GM18519 (cell line): ENCODE data around the gene WDR27.

ENCODE experiments used
- ATAC-seq: cut with Tn5 transposase; IDR thresholded peaks from one replicate; pipeline ENCODE4 v1.9.1; 2021; ENCODE audit warnings: mild to moderate bottlenecking, moderate library complexity; ENCODE audit not compliant: unreplicated experiment, low FRiP score

The WDR27 gene

GRCh38 chr6:169421586-169422264, 280.1 kb downstream of the WDR27 start:
- no peak for ATAC-seq

GRCh38 chr6:169420912-169421543, 280.8 kb downstream of the WDR27 start:
- ATAC-seq: no peak

DNA sequence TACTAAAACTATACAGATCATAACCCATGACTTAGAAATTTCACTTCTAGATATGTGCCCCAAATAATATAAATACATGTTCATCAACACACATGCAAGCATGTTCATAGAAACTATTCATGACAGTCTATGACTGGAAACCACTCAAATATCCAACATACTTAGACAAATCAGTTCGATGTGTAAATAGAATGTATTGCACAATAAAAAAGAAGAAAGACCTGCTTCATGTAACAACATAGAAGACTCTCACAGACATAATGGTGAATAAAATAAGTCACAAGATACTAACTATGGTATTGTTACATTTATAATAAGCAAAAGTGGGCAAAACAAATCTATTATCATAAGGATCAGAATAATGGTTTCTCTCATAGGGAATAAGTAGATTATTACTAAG, 284.7 kb downstream of the WDR27 start:
- no peak for ATAC-seq

DNA sequence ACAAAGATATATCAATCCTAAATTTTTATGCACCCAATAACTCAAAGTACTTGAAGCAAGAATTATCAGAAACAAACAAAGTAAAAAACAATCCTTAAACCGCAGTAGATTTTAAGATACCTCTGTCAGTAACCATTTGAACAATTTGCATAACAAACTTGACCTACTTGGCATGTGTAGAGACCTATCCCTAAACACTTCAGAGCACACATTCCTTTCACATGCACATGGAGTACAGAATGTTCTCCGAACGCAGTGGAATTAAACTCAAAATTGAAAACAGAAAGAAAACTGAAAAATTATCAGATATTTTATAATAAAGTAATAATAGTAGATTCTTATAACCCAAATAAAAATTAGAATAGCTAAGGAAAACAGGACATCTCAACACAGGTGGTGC, 285.6 kb downstream of the WDR27 start:
- ATAC-seq: no peak

DNA sequence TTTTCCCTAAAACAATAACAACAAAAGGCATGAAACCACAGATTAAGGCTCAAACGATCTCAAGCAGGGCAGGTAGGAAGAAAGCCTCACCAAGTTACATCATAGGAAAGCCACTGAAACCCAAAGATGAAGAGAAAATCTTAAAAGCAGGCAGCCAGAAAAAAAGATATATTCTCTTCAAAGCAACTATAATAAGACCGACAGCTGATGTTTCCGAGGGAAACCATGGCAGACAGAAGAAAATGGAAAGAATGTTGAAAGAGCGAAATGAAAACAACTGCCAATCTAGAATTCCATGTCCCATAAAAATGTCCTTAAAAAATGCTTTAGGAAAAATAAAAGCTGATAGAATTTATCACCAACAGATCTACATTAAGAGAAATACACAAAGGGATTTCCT, 286.6 kb downstream of the WDR27 start:
- no peak for ATAC-seq

- ATAC-seq: no peak
Measured at GRCh38 chr6:169411722-169412121, 290.1 kb downstream of the WDR27 start.

GRCh38 chr6:169411296-169411695, 290.5 kb downstream of the WDR27 start:
- ATAC-seq: no peak

DNA sequence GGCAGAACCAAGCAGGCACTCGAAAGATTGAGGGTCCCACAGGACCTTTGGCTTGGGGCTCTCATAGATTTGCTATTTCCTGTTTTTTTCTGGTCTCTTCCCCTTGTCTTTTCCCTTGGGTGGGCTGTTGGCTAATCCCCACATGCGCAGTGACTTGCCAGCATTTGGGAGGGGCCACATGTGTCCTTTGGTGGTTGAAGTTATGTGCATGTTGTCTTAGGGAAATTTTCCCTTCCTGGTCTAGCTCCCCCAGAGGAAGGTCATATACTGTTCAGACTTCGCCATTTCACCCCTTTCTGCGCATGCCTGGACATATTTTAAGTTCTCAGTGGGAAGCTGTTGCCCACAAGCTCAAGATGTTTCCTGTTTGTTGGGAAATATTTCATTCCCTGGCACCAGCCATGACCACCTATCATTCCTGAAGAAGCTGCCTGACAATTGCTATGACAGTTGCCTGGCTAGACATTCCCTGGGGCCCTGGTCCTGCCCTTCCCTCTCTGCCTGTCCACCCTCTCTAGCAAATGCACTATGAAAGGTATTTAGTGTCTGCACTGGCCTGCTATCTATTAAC, 292.0 kb downstream of the WDR27 start:
- no peak for ATAC-seq

DNA sequence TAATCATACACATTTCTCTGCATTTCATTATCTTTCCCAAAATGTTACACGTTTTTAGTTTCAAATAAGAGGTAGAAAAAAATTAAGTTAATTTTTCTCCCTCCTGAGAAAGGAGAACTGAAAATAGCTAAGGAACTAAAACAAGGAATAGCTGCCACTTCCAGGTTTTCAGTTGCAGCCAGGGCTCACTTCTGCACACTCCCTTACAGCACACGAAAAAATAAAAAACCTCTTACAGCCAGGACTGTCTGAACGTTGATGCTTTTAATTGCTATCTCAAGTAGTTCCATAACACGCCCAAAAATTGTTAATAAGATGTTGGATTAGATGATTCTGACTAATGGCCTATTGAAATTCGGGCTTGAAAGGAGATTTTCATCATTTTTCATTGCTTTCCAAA, 294.5 kb downstream of the WDR27 start:
- no peak for ATAC-seq
